HG02623 (cell line): ENCODE results near the gene SRPRB.

Source experiments
- ATAC-seq: cut with Tn5 transposase; IDR thresholded peaks from one replicate; pipeline ENCODE4 v1.9.1; 2021; ENCODE audit warnings: moderate library complexity; ENCODE audit not compliant: unreplicated experiment

Gene SRPRB

GRCh38 chr3:133825969-133826727 is 20.5 kb downstream of the SRPRB start:
- no peak for ATAC-seq

GRCh38 chr3:133827136-133827535 is 21.5 kb downstream of the SRPRB start:
- no peak for ATAC-seq

GRCh38 chr3:133827684-133828083 is 22.1 kb downstream of the SRPRB start:
- no peak for ATAC-seq

GRCh38 chr3:133828576-133829309 is 23.1 kb downstream of the SRPRB start:
- ATAC-seq: no peak

GRCh38 chr3:133829310-133829707 is 23.7 kb downstream of the SRPRB start:
- no peak for ATAC-seq

GRCh38 chr3:133830071-133830470 is 24.5 kb downstream of the SRPRB start:
- ATAC-seq: no peak

GRCh38 chr3:133831966-133832801 is 26.6 kb downstream of the SRPRB start:
- ATAC-seq: no peak

- ATAC-seq: no peak
These were observed 27.2 kb downstream of the SRPRB start for GRCh38 chr3:133832802-133833144.

- no peak for ATAC-seq
These were observed 27.7 kb downstream of the SRPRB start for GRCh38 chr3:133833267-133833666.

GRCh38 chr3:133833880-133834620 is 28.4 kb downstream of the SRPRB start:
- ATAC-seq: no peak

GRCh38 chr3:133834621-133835417 is 29.2 kb downstream of the SRPRB start:
- ATAC-seq: no peak

GRCh38 chr3:133835418-133835743 is 29.8 kb downstream of the SRPRB start:
- ATAC-seq: no peak

- ATAC-seq: no peak
These were observed 30.3 kb downstream of the SRPRB start for GRCh38 chr3:133835961-133836360.

GRCh38 chr3:133836497-133837158 is 31.0 kb downstream of the SRPRB start:
- ATAC-seq: no peak

- ATAC-seq: no peak
These were observed 32.1 kb downstream of the SRPRB start for GRCh38 chr3:133837487-133838295.

- no peak for ATAC-seq
These were observed 32.7 kb downstream of the SRPRB start for GRCh38 chr3:133838296-133838789.

- no peak for ATAC-seq
These were observed 33.5 kb downstream of the SRPRB start for GRCh38 chr3:133838916-133839800.
